Mesothelial cell of epicardium (in vitro differentiated cells): ENCODE measurements around the gene DLGAP1. TPM values are rescaled to one million over a fixed set of nuclear protein-coding genes. Genes with fewer than 3 reads are reported as not detected.
"Not testable (repeated sequence)": the region's sequence is repeated elsewhere in the genome, so short reads cannot be mapped to it uniquely, and the experiment has no call there.

Experiments used
- DNase-seq, 2 experiments: peaks; one replicate each; pipeline ENCODE4 v3.0.0; 2021; ENCODE audit warnings: low spot score in 2 of 2; ENCODE audit not compliant: unreplicated experiment in 2 of 2
- H3K27ac Mint-ChIP-seq: 2 replicates; pipeline ENCODE4 v1.8.0; 2021; ENCODE audit warnings: mixed read lengths
- H3K27me3 Mint-ChIP-seq: 2 replicates; pipeline ENCODE4 v1.8.0; 2021; ENCODE audit warnings: low read depth, mixed read lengths
- H3K36me3 Mint-ChIP-seq: 2 replicates; pipeline ENCODE4 v1.8.0; 2021; ENCODE audit warnings: mixed read lengths
- H3K4me1 Mint-ChIP-seq: 2 replicates; pipeline ENCODE4 v1.8.0; 2021; ENCODE audit warnings: mixed read lengths
- H3K4me3 Mint-ChIP-seq: 2 replicates; pipeline ENCODE4 v1.8.0; 2021; ENCODE audit warnings: mild to moderate bottlenecking, moderate library complexity, mixed read lengths
- H3K9me3 Mint-ChIP-seq: 2 replicates; pipeline ENCODE4 v1.8.0; 2021; ENCODE audit warnings: mixed read lengths
- total RNA-seq: library from RNA; stranded (reverse); gene quantifications from 3 replicates; pipeline ENCODE4 v1.2.1, GENCODE V29; 2021
- TF ChIP-seq, protein P1 (sequence below): fragments of 200-600 bp; sonication (generic); IDR thresholded peaks from one replicate; pipeline ENCODE4 v1.5.0; 2021; ENCODE audit warnings: antibody characterized with exemption; ENCODE audit not compliant: unreplicated experiment

The DLGAP1 gene
- total RNA-seq, 1 donor from 2014 or later, result 4.6 TPM

DNA sequence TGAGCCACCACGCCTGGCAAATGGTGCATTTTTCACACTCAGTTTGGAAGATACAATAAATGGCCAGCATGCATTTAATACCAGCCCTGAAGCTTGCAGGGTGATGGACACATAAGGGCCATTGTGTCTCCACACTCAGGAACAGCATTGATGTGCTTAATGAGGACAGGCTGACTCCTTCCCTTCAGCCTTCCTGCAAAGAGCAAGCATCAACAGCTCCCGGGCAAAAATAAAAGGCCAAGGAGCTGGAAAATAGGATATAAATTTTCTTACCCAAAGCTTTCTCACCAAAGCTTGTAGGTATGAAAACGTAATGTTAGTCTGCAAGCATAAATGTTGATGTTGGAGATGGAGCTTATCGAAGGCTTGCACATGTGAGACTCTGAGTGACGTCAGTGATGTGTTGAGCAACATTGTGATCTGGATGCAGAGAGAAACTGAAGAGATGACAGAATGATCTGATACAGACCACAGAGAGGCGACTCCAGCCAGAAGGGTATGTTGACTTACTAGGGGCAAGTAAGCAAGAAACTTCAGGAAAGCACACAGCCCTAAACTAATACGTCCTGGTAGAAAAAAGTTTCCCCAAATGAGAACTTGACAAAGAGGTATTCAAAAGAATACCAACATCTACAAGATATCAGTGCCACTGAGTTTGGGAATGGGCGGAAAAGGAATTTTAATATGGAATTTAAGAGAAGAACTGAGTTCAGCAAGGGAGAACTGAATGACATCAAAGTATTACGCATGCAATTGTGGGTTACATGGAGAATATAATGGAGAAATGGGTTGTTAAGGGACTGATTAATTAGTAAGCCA lies 748.6 kb downstream of the DLGAP1 start:
- Mint-ChIP-seq H3K27me3 (no peaks in the 10 kb centered on the region), H3K4me1 (peaks cover 60% of the 10 kb centered on the region), H3K36me3 (no peaks in the 10 kb centered on the region), H3K9me3 (no peaks in the 10 kb centered on the region), H3K27ac (no peak overlapping the region), H3K4me3 (no peak overlapping the region)
- DNase-seq, result no peak
- TF ChIP-seq, protein P1, sequence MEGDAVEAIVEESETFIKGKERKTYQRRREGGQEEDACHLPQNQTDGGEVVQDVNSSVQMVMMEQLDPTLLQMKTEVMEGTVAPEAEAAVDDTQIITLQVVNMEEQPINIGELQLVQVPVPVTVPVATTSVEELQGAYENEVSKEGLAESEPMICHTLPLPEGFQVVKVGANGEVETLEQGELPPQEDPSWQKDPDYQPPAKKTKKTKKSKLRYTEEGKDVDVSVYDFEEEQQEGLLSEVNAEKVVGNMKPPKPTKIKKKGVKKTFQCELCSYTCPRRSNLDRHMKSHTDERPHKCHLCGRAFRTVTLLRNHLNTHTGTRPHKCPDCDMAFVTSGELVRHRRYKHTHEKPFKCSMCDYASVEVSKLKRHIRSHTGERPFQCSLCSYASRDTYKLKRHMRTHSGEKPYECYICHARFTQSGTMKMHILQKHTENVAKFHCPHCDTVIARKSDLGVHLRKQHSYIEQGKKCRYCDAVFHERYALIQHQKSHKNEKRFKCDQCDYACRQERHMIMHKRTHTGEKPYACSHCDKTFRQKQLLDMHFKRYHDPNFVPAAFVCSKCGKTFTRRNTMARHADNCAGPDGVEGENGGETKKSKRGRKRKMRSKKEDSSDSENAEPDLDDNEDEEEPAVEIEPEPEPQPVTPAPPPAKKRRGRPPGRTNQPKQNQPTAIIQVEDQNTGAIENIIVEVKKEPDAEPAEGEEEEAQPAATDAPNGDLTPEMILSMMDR, result no peak

DNA sequence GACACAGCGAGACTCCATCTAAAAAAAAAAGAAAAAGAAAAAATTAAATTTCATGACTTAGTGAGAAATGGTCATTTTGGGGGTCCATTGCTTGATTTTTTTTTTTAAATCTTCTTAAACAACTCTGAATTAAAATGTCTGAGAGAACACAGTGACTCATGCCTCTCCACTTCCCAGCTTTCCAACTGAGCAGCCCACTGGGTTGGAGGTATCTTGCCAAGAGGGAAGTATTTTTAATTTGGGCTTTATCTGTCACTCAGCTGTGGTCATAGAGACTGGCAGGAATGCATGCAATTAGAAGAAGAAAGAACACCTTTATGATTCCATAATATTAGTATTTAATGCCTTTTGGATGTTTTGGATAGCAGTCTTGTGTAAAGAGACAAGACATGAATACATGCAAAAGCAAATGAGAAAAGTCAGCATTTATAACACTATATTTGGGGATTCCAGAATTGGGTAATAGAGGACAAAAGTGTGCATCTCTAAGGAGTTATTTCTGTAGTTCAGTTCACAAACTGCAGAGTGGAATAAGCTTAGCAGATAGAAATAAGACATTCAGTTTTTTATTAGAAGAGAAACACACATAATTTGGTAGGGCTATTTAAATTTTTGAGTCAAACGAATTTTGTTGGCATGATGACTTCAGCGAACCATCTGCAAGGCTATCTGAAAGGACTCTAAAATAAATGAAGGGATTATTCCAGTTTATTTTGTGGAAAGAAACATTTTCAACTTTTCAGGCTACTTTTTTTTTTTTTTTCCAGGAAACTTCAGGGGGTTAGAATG lies 750.4 kb downstream of the DLGAP1 start:
- H3K36me3 Mint-ChIP-seq, result no peaks in the 10 kb centered on the region
- no peaks in the 10 kb centered on the region for H3K9me3 Mint-ChIP-seq
- H3K4me1 Mint-ChIP-seq, result peaks cover 49% of the 10 kb centered on the region
- DNase-seq, result no peak
- peak overlapping the region; percentile 56 for H3K27ac Mint-ChIP-seq
- H3K4me3 Mint-ChIP-seq, result no peak overlapping the region
- TF ChIP-seq, protein P1, result no peak
- H3K27me3 Mint-ChIP-seq, result no peaks in the 10 kb centered on the region

GRCh38 chr18:3703732-3704176 lies 751.4 kb downstream of the DLGAP1 start:
- Mint-ChIP-seq H3K36me3 (peaks cover 2% of the 10 kb centered on the region), H3K4me1 (peaks cover 40% of the 10 kb centered on the region), H3K27me3 (no peaks in the 10 kb centered on the region), H3K27ac (peak overlapping the region; percentile 95), H3K9me3 (peaks cover 2% of the 10 kb centered on the region), H3K4me3 (peak overlapping the region; percentile 36)
- TF ChIP-seq, protein P1, result peak; percentile 71
- peak; percentile 40 to 78 for DNase-seq

DNA sequence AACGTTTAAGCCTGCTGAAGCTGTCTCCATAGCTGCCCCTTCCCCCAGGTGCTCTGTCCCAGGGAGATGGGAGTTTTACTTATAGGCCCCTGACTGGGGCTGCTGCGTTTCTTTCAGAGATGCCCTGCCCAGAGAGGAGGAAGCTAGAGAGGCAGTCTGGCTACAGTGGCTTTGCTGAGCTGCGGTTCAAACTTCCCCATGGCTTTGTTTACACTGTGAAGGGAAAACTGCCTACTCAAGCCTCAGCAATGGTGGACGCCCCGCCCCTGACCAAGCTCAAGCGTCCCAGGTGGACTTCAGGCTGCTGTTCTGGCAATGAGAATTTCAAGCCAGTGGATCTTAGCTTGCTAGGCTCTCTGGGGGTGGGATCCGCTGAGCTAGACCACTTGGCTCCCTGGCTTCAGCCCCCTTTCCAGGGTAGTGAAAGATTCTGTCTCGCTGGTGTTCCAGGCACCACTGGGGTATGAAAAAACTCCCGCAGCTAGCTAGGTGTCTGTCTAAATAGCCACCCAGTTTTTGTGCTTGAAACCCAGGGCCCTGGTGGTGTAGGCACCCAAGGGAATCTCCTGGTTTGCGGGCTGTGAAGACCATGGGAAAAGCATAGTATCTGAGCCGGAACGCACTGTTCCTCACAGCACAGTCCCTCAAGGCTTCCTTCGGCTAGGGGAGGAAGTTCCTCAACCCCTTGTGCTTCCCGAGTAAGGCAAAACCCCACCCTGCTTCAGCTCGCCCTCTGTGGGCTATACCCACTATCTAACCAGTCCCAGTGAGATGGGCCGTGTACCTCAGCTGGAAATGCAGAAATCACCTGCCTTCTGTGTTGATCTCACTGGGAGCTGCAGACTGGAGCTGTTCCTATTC lies 755.2 kb downstream of the DLGAP1 start:
- H3K9me3 Mint-ChIP-seq, result peaks cover 29% of the 10 kb centered on the region
- not testable (repeated sequence) for DNase-seq, H3K27ac Mint-ChIP-seq, H3K27me3 Mint-ChIP-seq, H3K4me3 Mint-ChIP-seq
- peaks cover 14% of the 10 kb centered on the region for H3K36me3 Mint-ChIP-seq
- H3K4me1 Mint-ChIP-seq, result peaks cover 32% of the 10 kb centered on the region

DNA sequence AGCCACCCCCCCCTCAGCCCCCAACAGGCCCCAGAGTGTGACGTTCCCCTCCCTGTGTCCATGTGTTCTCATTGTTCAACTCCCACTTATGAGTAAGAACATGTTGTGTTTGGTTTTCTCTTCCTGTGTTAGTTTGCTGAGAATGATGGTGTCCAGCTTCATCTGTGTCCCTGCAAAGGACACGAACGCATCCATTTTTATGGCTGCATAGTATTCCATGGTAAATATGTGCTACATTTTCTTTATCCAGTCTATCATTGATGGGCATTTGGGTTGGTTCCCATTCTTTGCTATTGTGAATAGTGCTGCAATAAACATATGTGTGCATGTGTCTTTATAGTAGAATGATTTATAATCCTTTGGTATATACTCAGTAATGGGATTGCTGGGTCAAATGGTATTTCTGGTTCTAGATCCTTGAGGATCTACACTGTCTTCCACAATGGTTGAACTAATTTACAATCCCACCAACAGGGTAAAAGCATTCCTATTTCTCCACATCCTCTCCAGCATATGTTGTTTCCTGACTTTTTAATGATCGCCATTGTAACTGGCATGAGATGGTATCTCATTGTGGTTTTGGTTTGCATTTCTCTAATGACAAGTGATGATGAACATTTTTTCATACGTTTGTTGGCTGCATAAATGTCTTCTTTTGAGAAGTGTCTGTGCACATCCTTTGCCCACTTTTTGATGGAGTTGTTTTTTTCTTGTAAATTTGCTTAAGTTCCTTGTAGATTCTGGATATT lies 760.9 kb downstream of the DLGAP1 start:
- H3K4me3 Mint-ChIP-seq, H3K27me3 Mint-ChIP-seq, H3K27ac Mint-ChIP-seq, DNase-seq: not testable (repeated sequence)
- Mint-ChIP-seq H3K4me1 (peaks cover 23% of the 10 kb centered on the region), H3K9me3 (peaks cover 33% of the 10 kb centered on the region), H3K36me3 (peaks cover 14% of the 10 kb centered on the region)

DNA sequence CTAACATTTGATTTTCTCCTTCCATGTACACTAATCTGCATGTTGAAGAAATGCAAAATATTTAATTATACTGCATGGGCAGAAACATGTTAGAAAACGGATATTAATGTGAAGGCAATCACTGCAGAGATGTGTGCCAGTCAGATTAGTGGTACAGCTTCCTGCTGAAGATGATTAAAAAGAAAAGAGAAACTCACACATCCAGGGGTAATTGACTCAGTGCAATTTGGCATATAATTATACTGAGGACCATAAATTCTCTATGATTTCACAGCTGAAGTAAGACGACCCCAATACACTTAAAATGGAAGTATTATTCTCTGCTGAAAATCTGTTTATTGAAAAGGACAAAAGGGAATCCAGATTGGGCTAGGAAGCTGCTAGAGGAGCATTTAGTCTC lies 761.7 kb downstream of the DLGAP1 start:
- H3K4me3 Mint-ChIP-seq, result no peak overlapping the region
- H3K4me1 Mint-ChIP-seq, result peaks cover 31% of the 10 kb centered on the region
- TF ChIP-seq, protein P1, result no peak

More for the DNA sequence above, 761.7 kb downstream of the DLGAP1 start:
- H3K27me3 Mint-ChIP-seq, result no peaks in the 10 kb centered on the region
- no peak overlapping the region for H3K27ac Mint-ChIP-seq
- peaks cover 28% of the 10 kb centered on the region for H3K9me3 Mint-ChIP-seq
- peaks cover 12% of the 10 kb centered on the region for H3K36me3 Mint-ChIP-seq
- DNase-seq, result no peak
